ENCODE measurements around the gene PIGU. TPM values are rescaled to one million over a fixed set of nuclear protein-coding genes. Genes with fewer than 3 reads are reported as not detected.

Gene PIGU
- total and polyA plus RNA-seq, 2 of the 13 experiments (the other 11 are each of a cell fraction or from before 2014, with no cell fraction given): 45.5 to 231 TPM

GRCh38 chr20:34676642-34677373 lies at the start of gene PIGU (continued):
- no peak for TF ChIP-seq ZBTB40 (IDR thresholded peaks at IDR 0.05)
- TF ChIP-seq ZBTB40 (CRISPR knock-in tag; IDR thresholded peaks at IDR 0.05): peak; percentile 85
- TF ChIP-seq MIXL1 (CRISPR knock-in tag; IDR thresholded peaks at IDR 0.05): peak; percentile 79; the same call in 1 of the 2 replicates
- no peak; the same call in 1 of the 2 replicates for TF ChIP-seq ZNF777 (CRISPR knock-in tag; IDR thresholded peaks at IDR 0.05)
- peak; percentile 94 for TF ChIP-seq YEATS4 (CRISPR knock-in tag; IDR thresholded peaks at IDR 0.05; ENCODE audit: borderline replicate concordance)
- TF ChIP-seq, protein P1, sequence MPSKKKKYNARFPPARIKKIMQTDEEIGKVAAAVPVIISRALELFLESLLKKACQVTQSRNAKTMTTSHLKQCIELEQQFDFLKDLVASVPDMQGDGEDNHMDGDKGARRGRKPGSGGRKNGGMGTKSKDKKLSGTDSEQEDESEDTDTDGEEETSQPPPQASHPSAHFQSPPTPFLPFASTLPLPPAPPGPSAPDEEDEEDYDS (CRISPR knock-in tag; IDR thresholded peaks at IDR 0.05): peak; percentile 92
- TF ChIP-seq, protein P2, sequence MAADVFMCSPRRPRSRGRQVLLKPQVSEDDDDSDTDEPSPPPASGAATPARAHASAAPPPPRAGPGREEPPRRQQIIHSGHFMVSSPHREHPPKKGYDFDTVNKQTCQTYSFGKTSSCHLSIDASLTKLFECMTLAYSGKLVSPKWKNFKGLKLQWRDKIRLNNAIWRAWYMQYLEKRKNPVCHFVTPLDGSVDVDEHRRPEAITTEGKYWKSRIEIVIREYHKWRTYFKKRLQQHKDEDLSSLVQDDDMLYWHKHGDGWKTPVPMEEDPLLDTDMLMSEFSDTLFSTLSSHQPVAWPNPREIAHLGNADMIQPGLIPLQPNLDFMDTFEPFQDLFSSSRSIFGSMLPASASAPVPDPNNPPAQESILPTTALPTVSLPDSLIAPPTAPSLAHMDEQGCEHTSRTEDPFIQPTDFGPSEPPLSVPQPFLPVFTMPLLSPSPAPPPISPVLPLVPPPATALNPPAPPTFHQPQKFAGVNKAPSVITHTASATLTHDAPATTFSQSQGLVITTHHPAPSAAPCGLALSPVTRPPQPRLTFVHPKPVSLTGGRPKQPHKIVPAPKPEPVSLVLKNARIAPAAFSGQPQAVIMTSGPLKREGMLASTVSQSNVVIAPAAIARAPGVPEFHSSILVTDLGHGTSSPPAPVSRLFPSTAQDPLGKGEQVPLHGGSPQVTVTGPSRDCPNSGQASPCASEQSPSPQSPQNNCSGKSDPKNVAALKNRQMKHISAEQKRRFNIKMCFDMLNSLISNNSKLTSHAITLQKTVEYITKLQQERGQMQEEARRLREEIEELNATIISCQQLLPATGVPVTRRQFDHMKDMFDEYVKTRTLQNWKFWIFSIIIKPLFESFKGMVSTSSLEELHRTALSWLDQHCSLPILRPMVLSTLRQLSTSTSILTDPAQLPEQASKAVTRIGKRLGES (CRISPR knock-in tag; IDR thresholded peaks at IDR 0.05; ENCODE audit: borderline replicate concordance): no peak
- TF ChIP-seq TCF7L2 (IDR thresholded peaks at IDR 0.05; ENCODE audit: low read depth, low read length): no peak
- TF ChIP-seq MAFG (CRISPR knock-in tag; IDR thresholded peaks at IDR 0.05): no peak
- no peak for TF ChIP-seq EZH2 (conservative IDR thresholded peaks at IDR 0.05; ENCODE audit: low read depth, low read length)
- no peak for TF ChIP-seq ATF7 (IDR thresholded peaks at IDR 0.05)
- TF ChIP-seq ATF7 (CRISPR knock-in tag; IDR thresholded peaks at IDR 0.05): no peak
- peak; percentile 99 for TF ChIP-seq ZNF143 (CRISPR knock-in tag; IDR thresholded peaks at IDR 0.05)
- TF ChIP-seq ZNF572 (CRISPR knock-in tag; IDR thresholded peaks at IDR 0.05): no peak; the same call in 1 of the 2 replicates
- TF ChIP-seq ZNF782 (CRISPR knock-in tag; IDR thresholded peaks at IDR 0.05; ENCODE audit: borderline replicate concordance): peak; percentile 89; the same call in 1 of the 2 replicates
- TF ChIP-seq, protein P3, sequence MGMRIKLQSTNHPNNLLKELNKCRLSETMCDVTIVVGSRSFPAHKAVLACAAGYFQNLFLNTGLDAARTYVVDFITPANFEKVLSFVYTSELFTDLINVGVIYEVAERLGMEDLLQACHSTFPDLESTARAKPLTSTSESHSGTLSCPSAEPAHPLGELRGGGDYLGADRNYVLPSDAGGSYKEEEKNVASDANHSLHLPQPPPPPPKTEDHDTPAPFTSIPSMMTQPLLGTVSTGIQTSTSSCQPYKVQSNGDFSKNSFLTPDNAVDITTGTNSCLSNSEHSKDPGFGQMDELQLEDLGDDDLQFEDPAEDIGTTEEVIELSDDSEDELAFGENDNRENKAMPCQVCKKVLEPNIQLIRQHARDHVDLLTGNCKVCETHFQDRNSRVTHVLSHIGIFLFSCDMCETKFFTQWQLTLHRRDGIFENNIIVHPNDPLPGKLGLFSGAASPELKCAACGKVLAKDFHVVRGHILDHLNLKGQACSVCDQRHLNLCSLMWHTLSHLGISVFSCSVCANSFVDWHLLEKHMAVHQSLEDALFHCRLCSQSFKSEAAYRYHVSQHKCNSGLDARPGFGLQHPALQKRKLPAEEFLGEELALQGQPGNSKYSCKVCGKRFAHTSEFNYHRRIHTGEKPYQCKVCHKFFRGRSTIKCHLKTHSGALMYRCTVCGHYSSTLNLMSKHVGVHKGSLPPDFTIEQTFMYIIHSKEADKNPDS (CRISPR knock-in tag; IDR thresholded peaks at IDR 0.05): no peak
